Stimulated activated effector memory CD8-positive, alpha-beta T cell treated with anti-CD3 and anti-CD28 coated beads, Interleukin-12 subunit alpha, Interleukin-12 subunit beta, amount 100 ng/mL, for 72 hours (primary cell): ENCODE measurements around the gene PSMG4.
A peak's percentile ranks its signal among the peaks of the same experiment; 100 is the strongest.
"Not testable (repeated sequence)": the region's sequence is repeated elsewhere in the genome, so short reads cannot be mapped to it uniquely, and the experiment has no call there.

ENCODE experiments used
- ATAC-seq: fragments of 150-1000 bp; cut with Tn5 transposase; 2 replicates; pipeline ENCODE4 v1.10.0; 2021
- DNase-seq, 2 donors: peaks; one replicate each; pipeline ENCODE4 v3.0.0; 2021 to 2022; ENCODE audit warnings: low spot score in 2 of 2
- H3K27ac Mint-ChIP-seq: one replicate; pipeline ENCODE4 v1.8.0; 2022; ENCODE audit warnings: mild to moderate bottlenecking, mixed read lengths
- H3K36me3 Mint-ChIP-seq: one replicate; pipeline ENCODE4 v1.8.0; 2022; ENCODE audit warnings: mild to moderate bottlenecking, mixed read lengths
- H3K4me1 Mint-ChIP-seq: one replicate; pipeline ENCODE4 v1.8.0; 2022; ENCODE audit warnings: mixed read lengths
- H3K4me3 Mint-ChIP-seq: one replicate; pipeline ENCODE4 v1.8.0; 2022; ENCODE audit warnings: mild to moderate bottlenecking, mixed read lengths
- H3K9me3 Mint-ChIP-seq: one replicate; pipeline ENCODE4 v1.8.0; 2022; ENCODE audit warnings: mixed read lengths

Gene PSMG4

GRCh38 chr6:3239110-3239830 is 19.5 kb upstream of the PSMG4 start:
- Mint-ChIP-seq H3K9me3 (no peaks in the 10 kb centered on the region), H3K27ac (no peak overlapping the region), H3K36me3 (no peaks in the 10 kb centered on the region), H3K4me1 (no peaks in the 10 kb centered on the region), H3K4me3 (no peak overlapping the region)
- no peak for ATAC-seq
- DNase-seq: no peak

DNA sequence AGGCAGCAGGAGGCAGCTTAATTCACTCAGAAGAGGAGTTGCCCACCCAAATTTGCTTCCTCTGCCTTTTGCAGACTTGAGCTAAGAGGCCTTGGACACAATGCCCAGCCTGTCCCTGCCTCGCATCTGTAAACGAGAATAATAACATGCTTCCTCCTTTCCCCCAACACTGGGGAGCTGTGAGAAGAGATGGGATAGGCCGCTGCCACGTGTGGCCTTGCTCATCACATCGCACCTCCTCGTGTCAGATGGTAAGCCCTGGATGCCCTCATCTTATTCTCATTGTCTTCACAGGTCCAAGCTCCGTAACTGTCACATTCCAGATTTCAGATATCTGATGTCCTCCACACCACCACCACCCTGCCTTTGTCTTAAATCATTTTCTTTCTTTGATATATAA is 18.2 kb upstream of the PSMG4 start:
- DNase-seq: no peak

GRCh38 chr6:3241745-3242144 is 17.0 kb upstream of the PSMG4 start:
- not testable (repeated sequence) for H3K36me3 Mint-ChIP-seq, H3K4me1 Mint-ChIP-seq, H3K9me3 Mint-ChIP-seq, H3K27ac Mint-ChIP-seq, DNase-seq, ATAC-seq, H3K4me3 Mint-ChIP-seq

More for the DNA sequence above, 18.2 kb upstream of the PSMG4 start:
- no peak for ATAC-seq
- no peak overlapping the region for H3K27ac Mint-ChIP-seq
- H3K36me3 Mint-ChIP-seq: no peaks in the 10 kb centered on the region
- H3K4me1 Mint-ChIP-seq: no peaks in the 10 kb centered on the region
- H3K4me3 Mint-ChIP-seq: no peak overlapping the region
- no peaks in the 10 kb centered on the region for H3K9me3 Mint-ChIP-seq

DNA sequence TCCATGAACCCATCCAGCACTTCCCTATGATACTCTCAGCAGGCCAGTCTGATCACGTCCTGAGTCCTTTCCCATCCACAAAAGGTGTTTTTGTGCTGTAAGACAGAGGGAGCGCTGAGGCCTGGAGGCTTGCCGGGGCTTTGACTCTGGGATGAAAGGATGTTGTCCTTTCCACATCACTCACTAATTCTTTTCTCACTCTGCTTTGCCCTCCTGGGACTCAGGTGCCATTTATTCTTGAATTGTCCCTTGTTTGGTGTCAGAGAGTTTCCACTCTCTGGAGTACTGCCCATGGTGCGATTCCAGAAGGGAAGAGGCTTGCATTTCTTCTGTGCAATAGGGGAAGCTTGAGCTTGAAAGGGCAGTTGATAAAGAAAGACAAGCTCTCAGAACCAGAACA is 16.0 kb upstream of the PSMG4 start:
- H3K9me3 Mint-ChIP-seq: no peaks in the 10 kb centered on the region
- no peaks in the 10 kb centered on the region for H3K36me3 Mint-ChIP-seq
- DNase-seq (no peak), ATAC-seq (no peak)
- no peak overlapping the region for H3K27ac Mint-ChIP-seq
- H3K4me1 Mint-ChIP-seq: no peaks in the 10 kb centered on the region
- no peak overlapping the region for H3K4me3 Mint-ChIP-seq

GRCh38 chr6:3244003-3244831 is 14.5 kb upstream of the PSMG4 start:
- Mint-ChIP-seq H3K27ac (no peak overlapping the region), H3K36me3 (no peaks in the 10 kb centered on the region), H3K9me3 (no peaks in the 10 kb centered on the region), H3K4me3 (no peak overlapping the region), H3K4me1 (no peaks in the 10 kb centered on the region)
- ATAC-seq (no peak), DNase-seq (no peak)

GRCh38 chr6:3244832-3245161 is 13.9 kb upstream of the PSMG4 start:
- ATAC-seq, H3K36me3 Mint-ChIP-seq, DNase-seq: not testable (repeated sequence)

GRCh38 chr6:3245216-3245615 is 13.5 kb upstream of the PSMG4 start:
- ATAC-seq (no peak), DNase-seq (no peak)
- H3K27ac Mint-ChIP-seq: no peak overlapping the region
- H3K4me3 Mint-ChIP-seq: no peak overlapping the region
- H3K36me3 Mint-ChIP-seq: no peaks in the 10 kb centered on the region
- no peaks in the 10 kb centered on the region for H3K9me3 Mint-ChIP-seq
- no peaks in the 10 kb centered on the region for H3K4me1 Mint-ChIP-seq

More at GRCh38 chr6:3244832-3245161, 13.9 kb upstream of the PSMG4 start:
- H3K9me3 Mint-ChIP-seq, H3K4me3 Mint-ChIP-seq, H3K4me1 Mint-ChIP-seq, H3K27ac Mint-ChIP-seq: not testable (repeated sequence)

GRCh38 chr6:3247255-3248146 is 11.2 kb upstream of the PSMG4 start:
- no peak for ATAC-seq
- DNase-seq: no peak
- H3K36me3 Mint-ChIP-seq: no peaks in the 10 kb centered on the region
- no peak overlapping the region for H3K4me3 Mint-ChIP-seq
- no peaks in the 10 kb centered on the region for H3K9me3 Mint-ChIP-seq
- peaks cover 13% of the 10 kb centered on the region for H3K4me1 Mint-ChIP-seq
- H3K27ac Mint-ChIP-seq: no peak overlapping the region

- Mint-ChIP-seq H3K4me1 (peaks cover 13% of the 10 kb centered on the region), H3K36me3 (no peaks in the 10 kb centered on the region), H3K27ac (no peak overlapping the region), H3K9me3 (no peaks in the 10 kb centered on the region), H3K4me3 (no peak overlapping the region)
- DNase-seq (no peak), ATAC-seq (no peak)
These were observed 8.9 kb upstream of the PSMG4 start for GRCh38 chr6:3249821-3250220.

- no peak for ATAC-seq
- no peak overlapping the region for H3K4me3 Mint-ChIP-seq
These were observed 8.5 kb upstream of the PSMG4 start for GRCh38 chr6:3250231-3250675.

DNA sequence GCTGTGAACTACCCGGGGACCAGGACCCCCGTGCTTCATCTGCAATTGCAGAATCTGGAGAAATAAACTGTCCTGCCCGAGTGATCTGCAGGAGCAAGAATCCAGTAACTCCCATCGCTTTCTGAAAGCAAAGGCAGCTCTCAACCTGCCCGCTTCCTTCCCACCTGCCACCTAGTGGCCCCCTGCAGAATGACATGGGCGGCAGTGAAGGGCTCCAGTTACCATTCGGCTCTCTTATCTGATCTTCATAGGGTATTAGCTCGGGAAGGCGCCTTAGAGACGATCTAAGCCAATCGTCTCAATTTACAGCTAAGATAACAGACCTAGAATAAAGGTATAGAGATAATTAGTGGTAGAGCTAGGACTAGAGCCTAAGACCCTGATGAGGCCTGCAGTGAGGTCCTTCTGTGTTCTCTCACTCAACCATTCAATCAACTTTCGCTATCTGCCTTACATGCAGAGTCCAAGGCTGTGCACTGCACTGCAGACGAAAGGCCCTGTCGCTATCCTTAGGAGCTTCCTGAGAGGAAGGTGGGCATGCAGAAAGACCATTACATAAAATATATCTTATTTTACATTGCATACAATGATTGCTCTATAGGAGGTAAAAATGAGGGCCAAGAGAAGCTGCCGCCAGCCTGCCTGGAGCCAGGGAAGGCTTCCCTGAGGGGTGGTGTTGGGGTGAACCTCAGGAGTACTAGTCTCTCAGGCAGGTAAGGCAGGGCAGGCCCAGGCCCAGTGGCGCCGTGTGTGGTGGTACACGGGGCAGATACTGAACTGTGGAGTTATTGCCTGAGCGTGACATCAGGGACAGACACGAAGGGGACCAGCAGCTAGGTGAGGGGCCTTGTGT is 7.1 kb upstream of the PSMG4 start:
- DNase-seq: peak; percentile 82 to 89
- Mint-ChIP-seq H3K4me3 (peak overlapping the region; percentile 19), H3K36me3 (no peaks in the 10 kb centered on the region), H3K4me1 (peaks cover 13% of the 10 kb centered on the region), H3K27ac (no peak overlapping the region), H3K9me3 (no peaks in the 10 kb centered on the region)
- peak; percentile 79 for ATAC-seq

More at GRCh38 chr6:3250231-3250675, 8.5 kb upstream of the PSMG4 start:
- Mint-ChIP-seq H3K9me3 (no peaks in the 10 kb centered on the region), H3K4me1 (peaks cover 13% of the 10 kb centered on the region), H3K27ac (no peak overlapping the region), H3K36me3 (no peaks in the 10 kb centered on the region)
- DNase-seq: no peak

DNA sequence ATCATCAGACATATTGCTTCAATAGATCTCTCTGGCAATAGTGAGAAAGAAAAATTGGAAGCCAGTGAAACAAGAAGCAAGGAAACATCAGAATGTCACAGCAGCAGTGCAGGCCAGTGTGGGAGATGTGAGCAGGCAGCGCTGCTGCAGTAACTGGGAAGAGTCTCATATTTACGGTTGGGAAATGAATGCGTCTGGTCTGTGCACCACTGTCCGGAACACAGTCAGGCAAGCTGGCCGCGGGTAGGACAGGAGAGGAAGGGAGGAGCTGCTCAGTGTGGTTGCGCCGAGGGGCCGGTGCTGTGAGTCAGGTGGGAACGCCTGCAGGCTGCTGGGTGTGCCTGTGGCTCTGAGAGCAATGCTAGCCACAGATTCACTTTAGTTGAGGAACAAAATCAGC is 6.4 kb upstream of the PSMG4 start:
- Mint-ChIP-seq H3K4me1 (peaks cover 13% of the 10 kb centered on the region), H3K36me3 (no peaks in the 10 kb centered on the region), H3K27ac (no peak overlapping the region), H3K9me3 (no peaks in the 10 kb centered on the region), H3K4me3 (peak overlapping the region; percentile 19)
- ATAC-seq (peak; percentile 62), DNase-seq (no peak)

DNA sequence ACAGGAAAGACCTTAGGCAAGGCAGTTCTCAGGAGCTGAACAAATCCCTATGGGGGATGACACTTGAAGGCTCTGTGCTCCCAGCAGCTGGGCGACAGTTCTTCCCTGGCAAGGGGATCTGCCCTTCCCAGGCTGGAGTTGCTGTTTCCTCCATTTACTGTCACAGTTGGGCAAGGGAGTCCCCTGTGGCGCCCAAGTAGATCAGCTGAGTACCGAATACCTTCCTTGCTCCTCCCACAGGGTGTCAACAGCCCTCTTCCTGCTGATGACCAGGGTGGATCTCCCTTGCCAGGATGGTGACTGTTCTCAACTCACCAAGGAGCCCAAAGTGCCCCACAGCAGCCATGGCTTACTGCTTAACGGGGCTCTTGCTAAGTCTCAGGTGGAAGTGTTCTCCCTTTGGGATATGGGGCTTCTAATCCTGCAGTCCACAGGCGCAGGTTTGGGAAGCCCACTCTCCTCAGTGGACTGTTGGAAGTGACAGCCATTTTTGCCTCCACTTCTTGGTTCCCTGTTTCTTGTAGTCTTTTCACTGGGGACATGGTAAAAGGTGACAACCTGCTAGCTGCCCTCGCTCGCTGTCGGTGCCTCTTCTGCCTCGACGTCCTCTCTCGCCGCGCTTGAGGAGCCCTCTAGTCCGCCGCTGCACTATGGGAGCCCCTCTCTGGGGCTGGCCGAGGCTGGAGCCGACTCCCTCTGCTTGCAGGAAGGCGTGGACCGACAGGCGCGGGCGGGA is 5.7 kb upstream of the PSMG4 start:
- no peak overlapping the region for H3K27ac Mint-ChIP-seq
- no peak for DNase-seq
- H3K9me3 Mint-ChIP-seq: no peaks in the 10 kb centered on the region
- ATAC-seq: no peak
- H3K36me3 Mint-ChIP-seq: no peaks in the 10 kb centered on the region
- H3K4me1 Mint-ChIP-seq: peaks cover 13% of the 10 kb centered on the region
- no peak overlapping the region for H3K4me3 Mint-ChIP-seq

DNA sequence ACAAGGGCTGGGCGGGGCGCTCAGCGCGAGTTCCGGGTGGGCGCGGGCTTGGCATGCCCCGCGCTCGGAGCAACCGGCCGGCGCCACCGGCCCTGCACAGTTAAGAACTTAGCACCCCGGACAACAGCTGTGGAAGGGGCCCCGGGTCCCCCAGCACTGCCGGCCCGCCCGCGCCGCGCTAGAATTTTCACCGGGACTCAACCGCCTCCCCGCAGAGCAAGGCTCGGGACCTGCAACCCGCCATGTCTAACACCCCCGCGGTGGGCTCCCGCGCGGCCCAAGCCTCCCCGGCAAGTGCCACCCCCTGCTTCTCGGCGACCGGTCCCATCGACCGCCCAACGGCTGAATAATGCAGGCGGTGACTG is 5.2 kb upstream of the PSMG4 start:
- ATAC-seq: no peak
- H3K4me3 Mint-ChIP-seq: no peak overlapping the region
- H3K9me3 Mint-ChIP-seq: no peaks in the 10 kb centered on the region
- DNase-seq: no peak
- no peak overlapping the region for H3K27ac Mint-ChIP-seq
- peaks cover 5% of the 10 kb centered on the region for H3K36me3 Mint-ChIP-seq
- H3K4me1 Mint-ChIP-seq: peaks cover 13% of the 10 kb centered on the region
